Panc1 (cell line): ENCODE data around the gene ZNF629.

Experiments used
- POLR2AphosphoS5 ChIP-seq: IDR thresholded peaks from 2 replicates; pipeline ENCODE4 v1.6.1; 2012; ENCODE audit warnings: mild to moderate bottlenecking, low read depth, low read length, moderate library complexity
- TF ChIP-seq, protein P1 (sequence below): fragments of 450-650 bp; IDR thresholded peaks from 2 replicates; pipeline ENCODE4 v1.5.1; 2017; ENCODE audit warnings: mild to moderate bottlenecking

DNA sequence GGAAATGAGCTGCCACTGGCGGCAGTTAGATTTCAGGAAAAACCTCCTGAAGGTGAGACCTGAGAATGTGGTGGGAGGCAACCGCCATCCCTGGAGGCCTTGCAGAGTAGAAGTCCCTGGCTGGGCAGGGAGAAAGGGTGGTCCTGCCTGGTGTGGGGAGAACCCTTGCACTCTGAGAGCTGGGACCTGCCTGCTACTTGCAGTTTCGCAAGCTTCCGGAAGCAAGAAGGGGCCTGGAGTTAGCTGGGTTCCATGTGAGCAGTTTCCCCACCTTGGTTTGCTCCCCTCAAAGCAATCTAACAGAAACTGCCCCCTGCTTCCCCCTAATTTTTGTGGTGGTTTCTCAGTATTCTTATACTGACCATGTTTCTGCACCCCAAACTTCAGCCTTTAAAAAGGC, 6.5 kb downstream of the ZNF629 start:
- no peak for TF ChIP-seq POLR2AphosphoS5
- TF ChIP-seq, protein P1, sequence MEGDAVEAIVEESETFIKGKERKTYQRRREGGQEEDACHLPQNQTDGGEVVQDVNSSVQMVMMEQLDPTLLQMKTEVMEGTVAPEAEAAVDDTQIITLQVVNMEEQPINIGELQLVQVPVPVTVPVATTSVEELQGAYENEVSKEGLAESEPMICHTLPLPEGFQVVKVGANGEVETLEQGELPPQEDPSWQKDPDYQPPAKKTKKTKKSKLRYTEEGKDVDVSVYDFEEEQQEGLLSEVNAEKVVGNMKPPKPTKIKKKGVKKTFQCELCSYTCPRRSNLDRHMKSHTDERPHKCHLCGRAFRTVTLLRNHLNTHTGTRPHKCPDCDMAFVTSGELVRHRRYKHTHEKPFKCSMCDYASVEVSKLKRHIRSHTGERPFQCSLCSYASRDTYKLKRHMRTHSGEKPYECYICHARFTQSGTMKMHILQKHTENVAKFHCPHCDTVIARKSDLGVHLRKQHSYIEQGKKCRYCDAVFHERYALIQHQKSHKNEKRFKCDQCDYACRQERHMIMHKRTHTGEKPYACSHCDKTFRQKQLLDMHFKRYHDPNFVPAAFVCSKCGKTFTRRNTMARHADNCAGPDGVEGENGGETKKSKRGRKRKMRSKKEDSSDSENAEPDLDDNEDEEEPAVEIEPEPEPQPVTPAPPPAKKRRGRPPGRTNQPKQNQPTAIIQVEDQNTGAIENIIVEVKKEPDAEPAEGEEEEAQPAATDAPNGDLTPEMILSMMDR: no peak
